Activated CD4-positive, CD25-positive, alpha-beta regulatory T cell (primary cell): ENCODE results near the gene SYT7.
"Not testable (repeated sequence)": the region's sequence is repeated elsewhere in the genome, so short reads cannot be mapped to it uniquely, and the experiment has no call there.

Experiments
- DNase-seq, 4 experiments: peaks; one replicate each; lab custom pipeline; 2025; lab: John Stamatoyannopoulos, UW

The SYT7 gene

DNA sequence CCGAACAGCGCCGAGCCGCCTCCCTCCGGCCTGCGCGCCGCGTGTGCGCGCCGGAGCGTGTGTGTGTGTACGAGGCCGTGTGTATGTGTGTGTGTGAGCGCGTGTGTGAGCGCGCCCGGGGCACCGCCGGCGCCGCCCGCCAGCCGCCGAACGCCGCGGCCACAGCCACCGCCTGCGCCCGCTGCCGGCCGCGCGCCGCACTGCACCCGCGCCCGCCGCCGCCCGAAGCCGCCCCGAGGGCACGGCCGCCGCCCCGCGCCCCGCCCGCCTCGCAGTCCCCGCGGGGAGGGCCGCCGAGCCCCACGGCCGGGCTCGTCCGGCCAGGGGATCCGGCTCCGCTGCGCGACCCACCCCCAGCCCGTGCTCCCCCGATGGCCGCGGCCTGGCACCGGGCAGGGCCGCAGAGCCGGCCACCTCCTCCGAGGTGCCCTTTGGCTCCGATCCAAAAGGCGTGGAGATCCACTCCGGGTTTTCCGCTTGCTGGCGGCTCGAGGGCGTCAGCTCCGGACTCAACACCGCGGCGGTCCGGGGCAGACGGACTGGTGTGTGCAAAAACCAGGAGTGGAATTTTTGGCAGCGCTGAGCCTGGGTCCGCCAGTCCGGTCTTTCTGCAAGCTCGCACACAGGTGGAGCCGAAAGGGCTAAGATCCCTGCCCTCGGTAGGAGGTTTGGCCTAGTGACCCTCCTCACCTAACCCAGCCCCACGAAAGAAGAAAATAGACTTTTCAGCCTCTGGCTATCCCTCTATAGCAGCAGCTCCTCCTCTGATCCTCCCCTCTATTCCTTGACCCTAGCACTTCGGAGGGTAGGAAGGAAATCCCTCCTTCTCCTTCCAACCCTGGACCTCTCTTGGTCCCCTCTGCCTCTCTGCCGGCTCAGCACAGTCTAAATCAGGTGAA, at the start of gene SYT7:
Gene SYT7 (minus strand): TSS at position 47 of the 899 bp plus-strand sequence. CDS start 256 bp downstream, outside the sequence.
- DNase-seq, result peak; percentile 78 to 96 (median 86)

DNA sequence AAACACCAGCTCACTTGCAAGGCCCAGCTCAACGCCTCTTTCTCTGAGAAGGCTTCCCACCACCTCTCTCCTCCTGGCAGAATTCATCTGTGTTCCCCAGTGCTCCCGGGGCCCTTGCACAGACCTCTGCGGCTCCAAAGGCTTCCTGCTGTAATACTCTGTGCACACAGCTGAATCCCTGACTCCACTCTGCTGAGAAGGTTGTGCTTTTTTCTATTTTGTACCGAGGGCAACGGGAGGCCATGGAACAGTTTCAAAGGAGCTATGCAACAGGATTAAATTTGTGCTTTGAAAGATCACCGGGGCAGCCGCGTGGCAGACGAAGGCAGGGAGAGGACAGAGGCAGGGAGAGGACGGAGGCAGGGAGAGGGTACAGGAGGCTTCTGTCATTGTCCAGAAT, 49.2 kb upstream of the SYT7 start:
- DNase-seq, result no peak

- no peak for DNase-seq
Observed at GRCh38 chr11:61629082-61629833, 48.4 kb upstream of the SYT7 start.

DNA sequence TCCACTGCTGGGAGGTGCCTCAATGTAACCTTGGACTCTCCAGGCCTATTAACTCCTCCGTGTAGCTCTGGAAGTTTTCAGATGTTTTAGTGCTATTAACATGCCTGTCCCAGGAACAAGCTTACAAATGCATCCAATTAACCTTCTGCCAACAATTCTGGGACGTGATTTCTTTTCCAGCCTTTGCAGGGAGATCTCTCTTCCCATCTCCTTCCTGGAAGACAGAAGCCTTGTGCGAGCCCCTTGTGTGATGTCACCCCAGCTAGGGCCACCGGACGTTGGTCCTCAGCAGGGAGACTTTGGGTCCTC, 47.7 kb upstream of the SYT7 start:
- DNase-seq, result no peak

- peak in 1 of 4 experiments; percentile 8 for DNase-seq
Observed at GRCh38 chr11:61627850-61628661, 47.2 kb upstream of the SYT7 start.

GRCh38 chr11:61626580-61627380, 45.9 kb upstream of the SYT7 start:
- DNase-seq, result no peak

- DNase-seq, result no peak
Observed at GRCh38 chr11:61625525-61625924, 44.6 kb upstream of the SYT7 start.

- no peak for DNase-seq
Observed at GRCh38 chr11:61621917-61622585, 41.2 kb upstream of the SYT7 start.

DNA sequence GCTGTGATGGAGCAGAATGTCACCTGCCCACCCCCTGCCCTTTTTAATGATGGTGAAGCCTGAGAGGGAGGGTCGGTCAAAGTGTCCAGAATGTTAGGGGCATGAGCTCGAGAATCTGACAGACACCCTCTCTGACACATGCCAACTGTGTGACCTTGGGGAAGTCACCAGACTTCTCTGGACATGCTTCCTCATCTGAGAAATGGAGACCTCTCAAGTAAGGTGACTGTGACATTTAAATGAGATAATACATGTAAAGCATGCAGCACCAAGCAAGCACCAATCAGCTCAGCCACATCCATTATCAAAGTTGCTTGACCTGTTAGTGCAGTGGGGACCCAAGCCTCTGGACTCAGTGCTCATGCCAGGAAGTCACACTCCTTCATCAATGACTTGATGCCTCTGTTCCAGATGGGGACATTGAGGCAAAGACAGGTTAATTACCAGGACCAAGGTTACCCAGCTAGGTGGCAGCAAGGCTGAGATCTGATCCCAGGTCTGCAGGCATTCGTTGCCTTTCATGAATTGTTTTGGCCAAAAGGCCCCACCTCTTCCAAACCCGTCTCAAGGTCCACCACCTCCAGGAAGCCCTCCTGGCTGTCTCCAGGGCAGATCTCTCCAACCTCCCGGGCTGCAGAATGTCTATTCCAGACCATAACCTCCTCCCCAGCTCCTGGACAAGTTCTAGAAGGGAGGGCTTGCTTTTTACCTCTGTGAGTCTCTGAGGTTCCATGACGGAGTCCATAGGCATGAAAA, 38.8 kb upstream of the SYT7 start:
- DNase-seq, result no peak

GRCh38 chr11:61618978-61619377, 38.1 kb upstream of the SYT7 start:
- DNase-seq, result no peak

GRCh38 chr11:61617515-61617914, 36.6 kb upstream of the SYT7 start:
- DNase-seq, result no peak

- no peak for DNase-seq
Observed at GRCh38 chr11:61616434-61616833, 35.6 kb upstream of the SYT7 start.

DNA sequence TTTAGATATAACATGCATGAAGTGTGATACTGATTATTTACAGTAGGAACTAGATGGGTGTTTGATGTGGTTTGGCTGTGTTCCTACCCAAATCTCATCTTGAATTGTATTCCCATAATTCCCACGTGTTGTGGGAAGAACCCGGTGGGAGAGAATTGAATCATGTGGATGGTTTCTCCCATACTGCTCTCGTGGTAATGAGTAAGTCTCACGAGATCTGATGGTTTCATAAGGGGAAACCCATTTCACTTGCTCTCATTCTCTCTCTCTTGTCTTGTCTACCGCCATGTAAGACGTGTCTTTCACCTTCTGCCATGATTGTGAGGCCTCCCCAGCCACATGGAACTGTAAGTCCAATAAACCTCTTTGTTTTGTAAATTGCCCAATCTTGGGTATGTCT, 33.9 kb upstream of the SYT7 start:
- DNase-seq, result not testable (repeated sequence)

DNA sequence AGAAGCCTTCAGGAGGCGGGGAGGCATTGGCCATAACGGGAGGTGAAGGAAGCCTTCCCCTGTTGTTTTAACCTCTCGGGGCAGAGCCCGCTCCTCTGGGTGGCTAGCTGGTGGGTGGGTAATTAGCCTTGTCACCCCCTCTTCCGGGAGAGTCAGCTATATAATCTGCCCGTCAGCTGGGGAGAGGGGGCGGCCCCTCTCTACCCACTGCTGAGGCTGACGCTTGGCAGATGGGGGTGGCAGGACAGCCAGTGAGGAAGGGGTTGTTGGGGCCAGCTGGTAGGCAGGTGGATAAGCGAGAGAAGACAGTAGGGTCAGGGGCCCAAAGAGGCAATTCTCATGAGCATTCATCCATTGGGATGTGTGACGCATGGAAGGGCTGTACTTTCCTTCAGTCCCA, 33.0 kb upstream of the SYT7 start:
- no peak for DNase-seq

GRCh38 chr11:61613051-61613450, 32.2 kb upstream of the SYT7 start:
- no peak for DNase-seq

GRCh38 chr11:61611309-61611708, 30.4 kb upstream of the SYT7 start:
- no peak for DNase-seq

GRCh38 chr11:61610905-61611304, 30.0 kb upstream of the SYT7 start:
- no peak for DNase-seq

DNA sequence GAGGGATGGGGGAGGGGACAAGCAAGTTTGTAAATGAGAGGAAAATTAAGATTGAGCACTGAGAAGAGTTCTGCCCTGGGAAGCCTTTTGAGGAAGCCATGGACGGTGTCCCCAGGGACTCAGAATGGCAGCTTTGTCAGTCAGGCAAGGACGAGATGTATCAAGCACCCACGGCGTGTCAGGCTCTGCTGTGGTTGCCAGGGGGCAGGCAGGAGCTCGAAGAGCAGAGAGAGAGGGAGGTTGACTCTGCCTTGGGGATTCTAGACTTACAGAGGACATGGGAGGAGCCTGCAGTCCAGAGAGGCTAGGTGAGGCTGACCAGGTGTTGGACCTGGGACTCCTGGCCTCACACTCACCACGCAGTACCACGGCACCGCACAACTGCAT, 29.1 kb upstream of the SYT7 start:
- DNase-seq, result no peak

DNA sequence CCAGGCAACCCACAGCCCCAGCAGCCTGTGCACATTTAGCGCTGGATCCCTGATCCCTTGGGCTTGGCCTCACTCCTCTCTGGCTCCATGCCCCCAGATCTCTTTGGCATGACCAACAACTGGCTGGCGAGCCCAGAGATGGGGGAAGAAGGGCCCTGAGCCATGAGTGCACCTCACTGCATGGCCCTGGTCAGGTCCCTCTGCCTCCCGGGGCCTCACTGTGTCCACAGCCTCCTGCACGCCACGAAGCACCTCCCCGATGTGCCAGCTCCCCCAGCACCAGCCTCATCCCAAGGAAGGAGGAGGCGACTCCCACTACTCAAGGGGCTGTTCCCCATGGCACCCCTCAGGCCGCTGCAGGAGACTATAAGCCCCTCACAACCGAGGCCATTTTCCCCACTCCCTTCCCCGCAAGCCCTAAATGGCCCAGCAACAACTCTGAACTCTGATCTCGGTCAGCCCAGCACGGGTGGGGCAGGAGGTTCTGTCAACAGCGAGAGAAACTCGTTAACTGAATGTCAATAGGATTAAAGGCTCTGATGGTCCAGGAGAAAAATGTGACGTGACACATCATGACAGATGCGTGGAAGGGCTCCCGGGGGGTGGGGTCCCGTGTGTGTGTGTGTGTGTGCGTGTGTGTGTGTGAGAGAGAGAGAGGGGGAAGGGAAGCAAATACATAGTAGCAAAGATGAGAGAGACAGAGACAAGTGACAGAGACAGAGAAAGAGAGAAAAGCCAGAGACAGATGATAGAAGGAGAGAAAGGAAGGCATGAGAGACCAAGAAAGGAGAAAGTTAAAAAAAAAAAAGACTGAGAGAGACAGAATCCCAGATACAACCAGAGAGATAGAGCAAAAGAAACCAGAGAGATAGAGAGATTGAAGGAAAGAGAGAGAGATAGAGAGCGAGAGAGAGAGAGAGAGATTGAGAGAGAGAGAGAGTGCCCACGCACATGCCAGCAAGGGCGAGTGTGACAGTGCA, 28.4 kb upstream of the SYT7 start:
- DNase-seq, result no peak
